Left lung (tissue), 10 donors: Measurements from ENCODE around the gene SLC24A3. TPM values are rescaled to one million over a fixed set of nuclear protein-coding genes. Genes with fewer than 3 reads are reported as not detected.
A peak's percentile ranks its signal among the peaks of the same experiment; 100 is the strongest.

Experiments
- ATAC-seq: fragments of 200-7000 bp; cut with Tn5 transposase; one replicate; pipeline ENCODE4 v1.9.1; 2020; ENCODE audit warnings: moderate library complexity
- DNase-seq, 4 donors: peaks; one replicate each; pipeline ENCODE4 v3.0.0-alpha.2; 2013 to 2020
- H3K27ac ChIP-seq, 2 donors: fragments of 200-600 bp; sonication (generic) in 1 of 2; one replicate each; pipeline versions ENCODE4 v1.5.0 to v1.8.0; 2020 to 2021
- H3K27me3 ChIP-seq, 2 donors: fragments of 200-600 bp; sonication (generic) in 1 of 2; one replicate each; pipeline versions ENCODE4 v1.5.0 to v1.8.0; 2020 to 2021
- H3K36me3 ChIP-seq, 2 donors: fragments of 200-600 bp; sonication (generic) in 1 of 2; one replicate each; pipeline versions ENCODE4 v1.5.0 to v1.8.0; 2020 to 2021
- H3K4me1 ChIP-seq, 2 donors: fragments of 200-600 bp; one replicate each; pipeline ENCODE4 v1.8.0; 2021
- H3K4me3 ChIP-seq, 2 donors: fragments of 200-600 bp; sonication (generic) in 1 of 2; one replicate each; pipeline versions ENCODE4 v1.5.0 to v1.8.0; 2020 to 2021; ENCODE audit warnings: mild to moderate bottlenecking in 1 of 2
- H3K9me3 ChIP-seq, 2 donors: fragments of 200-600 bp; sonication (generic) in 1 of 2; one replicate each; pipeline versions ENCODE4 v1.5.0 to v1.8.0; 2020 to 2021
- CTCF ChIP-seq, 2 donors: fragments of 200-600 bp; sonication (generic) in 1 of 2; IDR thresholded peaks; one replicate each; pipeline versions ENCODE4 v1.5.0 to v1.8.0; 2021; ENCODE audit warnings: antibody characterized with exemption in 2 of 2
- intact Hi-C, 2 donors: fragments of 100-400 bp; cut with DNase I; formaldehyde crosslinking; loops; one replicate each; pipeline versions ENCODE4 v1.11.2 to v1.14.2; 2022
- polyA plus RNA-seq, 6 donors: library from polyadenylated mRNA; unstranded; fragments of 120-200 nt; gene quantifications; one replicate each; pipeline ENCODE4 v1.2.1, GENCODE V29; 2013; ENCODE audit not compliant: insufficient read length in 6 of 6
- total RNA-seq, 2 donors: library from RNA; stranded (reverse); fragmentation: NEBNext Ultra II Directional; extraction: Animal tissue kit (Norgen Biotek cat#: 25700); gene quantifications; one replicate each; pipeline ENCODE4 v1.2.1, GENCODE V29; 2021
- donor health status: DM: no; HTN: yes; CAD: no.
- donor health status: DM: no; HTN: no; CAD: no.

The SLC24A3 gene
- total and polyA plus RNA-seq, 8 donors = 4.4 to 8.7 (median 6.6) TPM

GRCh38 chr20:19756761-19757486 is 544.5 kb downstream of the SLC24A3 start:
- H3K27ac ChIP-seq = peak overlapping the region; percentile 91 to 94
- TF ChIP-seq CTCF (IDR thresholded peaks at IDR 0.05) = no peak
- no peak for ATAC-seq
- H3K4me3 ChIP-seq = peak overlapping the region; percentile 66 to 69
- H3K36me3 ChIP-seq = no peaks in the 10 kb centered on the region
- H3K4me1 ChIP-seq = peaks cover 15 to 27% of the 10 kb centered on the region in 2 donors
- intact Hi-C loops = no loop called here
- DNase-seq = no peak
- H3K9me3 ChIP-seq = no peaks in the 10 kb centered on the region
- peaks cover 0 to 25% of the 10 kb centered on the region in 2 donors for H3K27me3 ChIP-seq

GRCh38 chr20:19757487-19758132 is 545.2 kb downstream of the SLC24A3 start:
- intact Hi-C loops = no loop called here

GRCh38 chr20:19758133-19758500 is 545.7 kb downstream of the SLC24A3 start, which contains the start of gene RIN2:
RIN2 (plus strand) TSS chr20:19758258; CDS start chr20:19889602, 131,344 bp downstream.
- Histone ChIP-seq H3K4me3 (peak within 1 kb of the TSS; percentile 66 to 69), H3K36me3 (no peaks in the 10 kb centered on the region), H3K27ac (peak within 1 kb of the TSS; percentile 91 to 94), H3K27me3 (peaks cover 0 to 25% of the 10 kb centered on the region in 2 donors), H3K9me3 (no peaks in the 10 kb centered on the region), H3K4me1 (peaks cover 15 to 27% of the 10 kb centered on the region in 2 donors)
- DNase-seq (peak in 1 of 4 donors; percentile 91), ATAC-seq (peak; percentile 80)
- TF ChIP-seq CTCF (IDR thresholded peaks at IDR 0.05) = no peak
- intact Hi-C loops = no loop called here

More at GRCh38 chr20:19757487-19758132, 545.2 kb downstream of the SLC24A3 start:
- ATAC-seq (peak; percentile 85), DNase-seq (peak; percentile 90 to 97 (median 92))
- Histone ChIP-seq H3K4me1 (peaks cover 15 to 27% of the 10 kb centered on the region in 2 donors), H3K9me3 (no peaks in the 10 kb centered on the region), H3K36me3 (no peaks in the 10 kb centered on the region), H3K27me3 (peaks cover 0 to 25% of the 10 kb centered on the region in 2 donors), H3K4me3 (peak overlapping the region; percentile 66 to 69), H3K27ac (peak overlapping the region; percentile 91 to 94)
- TF ChIP-seq CTCF (IDR thresholded peaks at IDR 0.05) = no peak

DNA sequence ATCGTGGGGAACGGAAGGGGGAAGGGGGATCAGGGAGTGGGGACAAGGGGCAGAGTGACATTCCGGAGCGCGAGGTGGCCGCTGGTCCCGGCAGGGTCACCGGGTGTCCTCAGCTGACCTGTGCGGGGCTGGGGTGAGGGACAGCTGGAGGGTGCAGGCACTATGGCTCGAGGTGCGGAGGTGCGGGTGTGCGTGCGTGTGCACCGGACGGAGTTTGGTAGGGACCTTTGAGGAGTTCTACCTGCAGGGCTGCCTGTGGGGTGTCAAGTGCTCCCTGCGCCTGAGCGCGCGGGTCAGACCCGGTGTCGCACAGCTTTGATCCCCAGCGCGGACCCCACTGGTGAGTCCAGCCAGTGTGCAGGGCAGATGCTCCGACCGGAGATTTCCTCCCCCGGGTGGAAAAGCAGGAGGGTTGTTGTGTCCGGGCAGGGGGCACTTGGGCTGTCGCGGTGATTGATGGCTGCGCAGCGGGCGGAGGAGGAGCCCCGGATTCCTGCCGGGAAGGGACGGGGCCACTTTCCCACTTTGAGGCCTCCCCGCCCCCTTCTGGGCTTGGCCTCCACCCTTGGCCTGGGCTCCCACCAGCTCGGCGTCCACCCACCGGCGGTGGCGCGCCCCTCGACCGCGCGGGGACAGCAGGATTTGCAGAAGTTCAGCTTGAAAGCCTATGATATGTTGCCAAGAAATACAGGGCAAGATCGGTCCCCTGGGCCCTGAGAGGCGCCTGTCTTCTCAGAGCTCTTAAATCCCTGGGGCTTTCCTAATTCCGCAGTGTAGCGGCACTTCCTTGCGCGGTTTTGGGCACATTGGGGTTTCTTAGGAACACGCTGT is 546.3 kb downstream of the SLC24A3 start:
- peak overlapping the region; percentile 91 to 94 for H3K27ac ChIP-seq
- intact Hi-C loops = no loop called here
- DNase-seq (peak; percentile 54 to 89 (median 66)), ATAC-seq (peak; percentile 59)
- peaks cover 0 to 25% of the 10 kb centered on the region in 2 donors for H3K27me3 ChIP-seq
- no peaks in the 10 kb centered on the region for H3K36me3 ChIP-seq
- no peak for TF ChIP-seq CTCF (IDR thresholded peaks at IDR 0.05)
- H3K4me3 ChIP-seq = peak overlapping the region; percentile 66 to 69
- H3K9me3 ChIP-seq = no peaks in the 10 kb centered on the region
- H3K4me1 ChIP-seq = peaks cover 15 to 27% of the 10 kb centered on the region in 2 donors
